HG03064 (cell line): Measurements from ENCODE around the gene EVX2.

Experiments
- ATAC-seq: cut with Tn5 transposase; IDR thresholded peaks from one replicate; pipeline ENCODE4 v1.9.1; 2021; ENCODE audit warnings: low read depth; ENCODE audit not compliant: unreplicated experiment

The EVX2 gene

DNA sequence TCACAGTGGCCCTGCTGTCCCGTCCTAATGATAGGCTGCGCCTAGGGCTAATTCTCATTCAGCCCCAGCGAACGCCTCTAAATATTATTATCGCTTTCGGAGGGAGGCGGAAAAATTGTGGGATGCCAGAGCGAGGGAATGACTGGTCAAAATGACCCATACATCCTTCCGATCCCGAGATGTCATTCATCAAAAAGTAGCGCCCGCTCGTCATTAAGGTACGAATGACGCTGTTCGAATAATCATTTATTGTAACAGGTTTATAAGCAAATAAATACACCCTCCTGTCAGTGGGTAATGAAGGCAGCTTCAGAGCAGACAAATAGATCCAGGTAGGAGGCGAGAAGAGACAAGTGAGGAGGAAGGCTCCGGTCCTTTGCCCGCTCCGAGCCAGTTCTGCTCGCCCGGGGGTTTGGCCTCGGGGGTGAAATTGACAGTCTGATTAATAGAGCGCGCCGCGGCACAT, at the start of gene EVX2:
EVX2 (minus strand) TSS at position 167 of the 466 bp plus-strand sequence. CDS start 186 bp downstream, outside the sequence.
- no peak for ATAC-seq

GRCh38 chr2:176133389-176133788, 49.6 kb upstream of the EVX2 start:
- ATAC-seq = no peak

DNA sequence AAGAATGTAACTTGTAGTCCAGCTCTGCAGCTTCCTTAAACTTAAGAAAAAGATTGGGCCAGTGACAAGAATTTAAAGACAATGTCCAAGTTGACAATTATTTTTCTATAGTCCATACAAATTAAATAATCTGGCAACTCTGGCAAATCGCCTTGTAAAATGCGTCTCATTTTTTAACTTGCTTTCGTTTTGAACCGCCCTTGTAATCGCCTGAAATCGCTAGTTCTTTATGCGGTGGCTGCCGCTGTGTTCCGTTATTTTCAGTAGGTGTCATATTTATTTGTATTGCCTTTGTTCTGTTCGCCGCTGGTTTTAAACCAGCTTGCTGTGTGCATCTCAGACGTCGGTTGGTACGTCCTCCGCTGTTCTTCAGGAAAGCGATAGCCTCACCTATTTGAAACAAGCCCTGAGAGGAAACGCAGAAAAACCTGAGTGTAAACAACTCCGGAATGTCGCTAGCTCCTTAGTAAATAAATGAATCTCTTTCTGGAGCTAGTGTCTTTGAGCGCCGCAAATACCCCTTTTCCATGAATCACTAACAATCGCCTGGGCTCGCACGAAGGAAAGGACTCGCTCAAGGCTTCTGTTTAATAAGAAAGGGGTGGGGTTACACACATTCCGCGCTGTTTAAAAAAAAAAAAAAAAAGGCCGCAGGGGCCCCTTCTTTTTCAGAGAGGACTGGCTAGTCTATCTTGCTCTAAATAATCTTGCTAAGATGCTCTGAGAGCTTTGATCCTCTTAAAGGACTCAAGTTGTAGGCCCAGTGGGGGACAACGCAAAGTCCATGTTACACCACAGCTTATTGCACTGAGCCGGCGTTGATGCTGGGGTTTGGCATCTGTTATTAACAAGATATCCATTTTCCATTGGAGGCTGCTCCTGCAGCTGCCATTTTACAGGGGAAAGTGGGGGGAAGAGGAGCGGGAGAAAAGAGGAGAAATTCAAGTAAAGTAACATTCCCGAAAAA, 48.7 kb upstream of the EVX2 start:
- no peak for ATAC-seq

GRCh38 chr2:176131848-176132158, 48.0 kb upstream of the EVX2 start:
- ATAC-seq = no peak

- ATAC-seq = no peak
Observed at GRCh38 chr2:176130957-176131847, 47.4 kb upstream of the EVX2 start.

- ATAC-seq = no peak
Observed at GRCh38 chr2:176130147-176130956, 46.6 kb upstream of the EVX2 start.

GRCh38 chr2:176129813-176130146, 46.0 kb upstream of the EVX2 start:
- no peak for ATAC-seq

DNA sequence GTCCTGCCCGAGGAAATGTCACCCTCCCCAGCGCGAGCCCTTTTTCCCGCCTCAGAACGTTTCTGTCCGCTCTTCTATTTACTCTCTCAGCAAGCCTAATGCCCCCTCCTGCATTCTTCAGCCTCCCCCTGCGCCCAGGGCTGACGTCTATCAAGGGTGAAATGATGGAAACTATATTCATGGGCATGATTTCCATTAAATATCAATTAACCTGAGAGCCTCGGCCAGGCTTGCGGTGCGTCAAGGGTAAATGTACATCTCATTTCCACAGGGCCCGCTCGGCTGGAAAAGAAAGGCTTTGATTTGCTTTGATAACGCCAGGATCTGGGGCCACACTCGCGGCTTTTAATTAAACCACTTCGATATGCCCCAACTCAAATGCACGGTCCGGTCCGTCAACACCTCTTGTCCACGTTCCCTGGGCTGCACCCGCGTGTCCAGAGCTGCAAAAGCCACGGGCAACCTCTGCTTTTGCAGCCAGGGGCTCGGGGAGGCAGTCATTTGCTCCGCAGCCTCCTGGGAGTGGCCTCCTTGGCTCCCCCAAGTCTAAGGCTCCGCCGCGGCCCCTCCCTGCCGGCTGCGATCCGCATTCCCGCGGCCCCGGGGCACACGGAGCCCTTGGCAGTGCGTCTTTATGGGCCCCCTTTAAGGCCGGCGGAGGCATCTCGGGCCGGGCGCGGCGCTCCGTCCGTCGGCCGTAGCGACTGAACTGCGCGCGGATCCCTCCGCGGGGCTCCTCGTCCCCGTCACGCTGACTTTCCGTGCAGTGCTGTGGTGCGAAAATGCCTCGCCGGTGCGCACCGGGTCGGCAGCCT, 45.4 kb upstream of the EVX2 start, which contains the start of gene HOXD8:
HOXD8 (plus strand) TSS at position 724 of the 815 bp plus-strand sequence. CDS start 662 bp downstream, outside the sequence.
- ATAC-seq = no peak

DNA sequence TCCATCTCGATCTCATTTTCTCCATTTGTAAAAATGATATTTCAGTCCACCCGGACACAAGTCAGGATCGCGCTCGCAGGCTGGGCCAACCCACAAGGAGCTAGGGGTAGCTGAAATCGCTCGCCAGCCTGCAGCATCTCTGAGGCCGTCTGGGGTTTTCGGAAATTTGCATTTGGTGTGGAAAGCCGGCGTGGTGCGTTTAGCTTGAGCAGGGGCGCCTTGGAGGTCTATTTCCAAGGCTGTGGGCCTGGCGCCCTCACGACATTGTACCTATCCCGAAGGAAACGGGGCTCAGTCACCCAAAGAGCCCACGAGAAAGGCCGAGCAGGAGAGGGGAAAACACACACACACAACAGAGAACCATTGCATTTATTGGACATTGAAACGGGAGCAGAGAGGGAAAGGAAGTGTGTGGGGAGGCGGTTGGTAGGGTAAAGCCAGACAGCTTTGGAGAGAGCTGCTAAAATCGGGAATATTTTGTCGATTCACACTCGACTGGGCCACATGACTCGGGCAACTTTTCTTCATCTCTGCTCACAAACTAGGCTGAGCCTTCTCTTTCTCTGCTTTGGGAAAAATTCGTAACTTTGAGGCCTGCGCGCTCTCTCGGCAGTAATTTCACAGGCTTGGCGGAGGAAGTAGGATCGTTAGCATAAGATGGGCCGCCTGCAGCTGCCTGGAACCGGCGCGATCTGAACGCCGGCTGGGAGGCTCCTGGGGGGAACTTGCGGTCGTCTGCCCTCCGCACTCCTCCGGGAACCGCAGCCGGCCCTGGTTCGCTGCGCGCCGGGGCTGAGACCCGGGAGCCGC, 44.6 kb upstream of the EVX2 start:
- no peak for ATAC-seq

DNA sequence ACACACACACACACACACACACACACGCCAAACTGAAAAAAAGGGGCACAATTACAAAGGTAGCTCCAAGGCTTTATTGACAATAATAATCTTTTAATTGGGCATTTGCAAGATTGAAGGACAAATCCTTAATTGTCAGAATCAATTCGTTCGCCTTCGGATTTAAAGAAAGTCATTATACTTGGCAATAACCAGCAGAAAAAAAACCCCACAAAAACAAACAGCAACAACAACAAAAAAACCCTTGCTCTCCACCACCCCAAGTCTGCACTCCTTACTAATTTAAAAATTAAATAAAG, 44.0 kb upstream of the EVX2 start:
- ATAC-seq = no peak

- ATAC-seq = no peak
Observed at GRCh38 chr2:176126929-176127773, 43.4 kb upstream of the EVX2 start.

GRCh38 chr2:176125772-176126054, 42.0 kb upstream of the EVX2 start:
- ATAC-seq = no peak

GRCh38 chr2:176124947-176125771, 41.4 kb upstream of the EVX2 start:
- no peak for ATAC-seq

GRCh38 chr2:176124110-176124946, 40.6 kb upstream of the EVX2 start:
- ATAC-seq = no peak

DNA sequence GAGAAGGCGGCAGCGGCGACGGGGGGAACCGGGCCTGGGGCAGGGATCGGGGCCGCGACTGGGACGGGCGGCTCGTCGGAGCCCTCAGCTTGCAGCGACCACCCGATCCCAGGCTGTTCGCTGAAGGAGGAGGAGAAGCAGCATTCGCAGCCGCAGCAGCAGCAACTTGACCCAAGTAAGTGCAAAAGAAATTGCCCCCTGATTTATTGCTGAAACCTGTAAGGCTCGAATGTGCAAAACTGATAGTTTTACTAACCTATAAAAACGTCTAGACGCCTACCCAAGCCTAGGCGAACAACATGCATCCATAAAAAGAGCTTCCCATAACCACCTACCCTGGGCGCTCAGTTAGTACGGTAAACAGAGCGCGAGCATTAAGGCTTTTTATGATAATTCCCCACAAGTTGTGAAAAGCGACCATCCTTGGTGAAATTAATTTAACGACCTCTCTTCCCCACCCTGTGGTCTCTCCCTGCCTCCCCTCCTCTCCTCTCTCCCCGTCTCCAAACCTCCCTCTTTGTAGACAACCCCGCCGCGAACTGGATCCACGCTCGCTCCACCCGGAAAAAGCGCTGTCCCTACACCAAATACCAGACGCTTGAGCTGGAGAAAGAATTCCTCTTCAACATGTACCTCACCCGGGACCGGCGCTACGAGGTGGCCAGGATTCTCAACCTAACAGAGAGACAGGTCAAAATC, 39.8 kb upstream of the EVX2 start:
- ATAC-seq = no peak
